MM.1S (cell line): Measurements from ENCODE around the gene FOXI2.

Source experiments
- EZH2phosphoT487 ChIP-seq: fragments of 300-600 bp; sonication (generic); IDR thresholded peaks from 2 replicates; pipeline ENCODE4 v1.6.1; 2018; ENCODE audit warnings: antibody characterized with exemption, low read length
- TF ChIP-seq, protein P1 (sequence below): fragments of 300-600 bp; sonication (generic); IDR thresholded peaks from 2 replicates; pipeline ENCODE4 v1.5.1; 2016; ENCODE audit warnings: antibody characterized with exemption, low read length, mixed read lengths

DNA sequence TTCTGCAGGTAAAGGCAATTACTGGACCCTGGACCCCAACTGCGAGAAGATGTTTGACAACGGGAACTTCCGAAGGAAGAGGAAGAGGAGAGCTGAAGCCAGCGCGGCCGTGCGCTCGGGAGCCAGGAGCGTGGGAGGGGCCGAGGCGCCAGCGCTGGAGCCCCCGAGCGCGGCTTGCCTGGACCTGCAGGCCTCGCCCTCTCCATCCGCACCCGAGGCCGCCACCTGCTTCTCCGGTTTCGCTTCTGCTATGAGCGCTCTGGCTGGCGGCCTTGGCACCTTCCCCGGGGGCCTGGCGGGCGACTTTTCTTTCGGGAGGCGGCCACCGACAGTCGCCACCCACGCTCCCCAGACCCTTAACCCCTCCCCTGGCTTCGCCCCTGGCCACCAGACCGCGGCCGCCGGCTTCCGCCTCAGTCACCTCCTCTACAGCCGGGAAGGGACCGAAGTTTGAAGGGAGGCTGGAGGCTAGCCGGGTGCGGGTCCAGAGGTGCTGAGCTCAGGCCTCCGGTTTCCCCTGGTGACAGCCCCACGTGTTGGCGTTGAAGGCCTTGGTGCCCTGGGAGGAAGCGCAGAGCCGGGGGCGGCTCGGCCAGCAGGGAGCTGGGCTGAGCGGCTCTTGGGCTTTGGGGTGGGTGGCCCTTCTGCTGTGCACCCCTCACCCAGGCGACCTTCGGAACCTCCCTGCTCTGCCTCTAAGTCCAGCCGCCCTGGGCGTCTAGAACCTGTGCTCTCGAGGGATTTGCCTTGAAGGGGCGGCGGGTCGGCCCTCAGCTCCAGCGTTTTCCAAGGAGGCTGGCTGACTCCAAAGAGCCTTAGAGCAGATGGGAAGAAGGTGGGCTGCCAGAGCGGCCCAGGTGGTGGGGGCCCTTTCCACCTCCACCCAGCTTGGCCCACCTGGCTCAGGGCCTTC, 1.8 kb downstream of the FOXI2 start:
- TF ChIP-seq, protein P1, sequence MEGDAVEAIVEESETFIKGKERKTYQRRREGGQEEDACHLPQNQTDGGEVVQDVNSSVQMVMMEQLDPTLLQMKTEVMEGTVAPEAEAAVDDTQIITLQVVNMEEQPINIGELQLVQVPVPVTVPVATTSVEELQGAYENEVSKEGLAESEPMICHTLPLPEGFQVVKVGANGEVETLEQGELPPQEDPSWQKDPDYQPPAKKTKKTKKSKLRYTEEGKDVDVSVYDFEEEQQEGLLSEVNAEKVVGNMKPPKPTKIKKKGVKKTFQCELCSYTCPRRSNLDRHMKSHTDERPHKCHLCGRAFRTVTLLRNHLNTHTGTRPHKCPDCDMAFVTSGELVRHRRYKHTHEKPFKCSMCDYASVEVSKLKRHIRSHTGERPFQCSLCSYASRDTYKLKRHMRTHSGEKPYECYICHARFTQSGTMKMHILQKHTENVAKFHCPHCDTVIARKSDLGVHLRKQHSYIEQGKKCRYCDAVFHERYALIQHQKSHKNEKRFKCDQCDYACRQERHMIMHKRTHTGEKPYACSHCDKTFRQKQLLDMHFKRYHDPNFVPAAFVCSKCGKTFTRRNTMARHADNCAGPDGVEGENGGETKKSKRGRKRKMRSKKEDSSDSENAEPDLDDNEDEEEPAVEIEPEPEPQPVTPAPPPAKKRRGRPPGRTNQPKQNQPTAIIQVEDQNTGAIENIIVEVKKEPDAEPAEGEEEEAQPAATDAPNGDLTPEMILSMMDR = no peak
- no peak for TF ChIP-seq EZH2phosphoT487
